ENCODE results near the gene RAP1GDS1.
"Not testable (repeated sequence)": the region's sequence is repeated elsewhere in the genome, so short reads cannot be mapped to it uniquely, and the experiment has no call there.

Gene RAP1GDS1

DNA sequence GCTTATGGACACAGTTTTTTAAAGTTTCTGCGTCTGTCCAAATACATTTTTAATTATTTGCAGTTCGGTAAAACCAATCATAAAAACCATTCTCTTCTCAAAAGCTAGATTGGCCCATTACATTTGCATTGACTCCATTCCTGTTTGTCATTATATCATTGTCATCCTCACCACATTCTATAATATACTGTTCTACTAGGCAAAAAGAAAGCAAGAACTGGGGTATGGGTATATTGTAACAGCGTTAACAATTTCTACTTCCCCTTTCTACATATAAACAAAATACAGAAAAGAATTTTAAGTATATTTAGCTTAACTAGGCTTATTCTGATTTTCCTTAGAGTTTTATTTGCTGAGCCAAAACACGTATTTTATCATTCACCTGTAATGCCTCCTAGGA is 91.8 kb downstream of the RAP1GDS1 start:
- DNase-seq (ENCODE audit: low read depth), result no peak

DNA sequence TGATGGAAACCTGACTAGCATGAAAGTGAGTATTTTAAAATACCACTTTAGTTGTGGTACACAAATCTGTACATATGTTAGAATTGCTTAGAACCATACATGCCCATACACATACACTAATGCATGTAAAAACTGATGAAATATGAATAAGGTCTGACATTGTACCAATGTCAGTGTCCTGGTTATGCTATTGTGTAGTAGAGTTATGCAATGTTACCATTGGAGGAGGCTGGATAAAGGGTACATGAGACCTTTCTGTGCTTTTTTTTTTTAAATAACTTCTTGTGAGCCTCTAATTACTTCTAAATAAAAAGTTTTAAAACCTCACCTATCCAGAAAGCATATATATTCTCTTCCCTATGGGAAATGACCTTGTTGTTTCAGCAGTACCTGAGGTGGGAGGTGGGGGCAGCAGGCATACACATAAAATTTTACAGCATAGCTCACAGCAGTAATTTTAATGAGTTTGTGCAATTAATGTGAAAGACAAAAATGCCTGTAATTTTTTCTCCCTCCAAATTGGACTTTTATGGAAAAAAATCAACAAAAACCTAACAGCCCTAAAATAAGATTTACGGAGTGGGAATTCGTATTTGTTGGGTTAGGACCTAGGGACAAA is 97.6 kb downstream of the RAP1GDS1 start:
- DNase-seq (ENCODE audit: low read depth), result no peak

- no peak for DNase-seq (ENCODE audit: low read depth)
Measured at GRCh38 chr4:98359646-98360045, 98.5 kb downstream of the RAP1GDS1 start.

GRCh38 chr4:98363431-98363830 is 102.2 kb downstream of the RAP1GDS1 start:
- no peak for DNase-seq (ENCODE audit: low read depth)

DNA sequence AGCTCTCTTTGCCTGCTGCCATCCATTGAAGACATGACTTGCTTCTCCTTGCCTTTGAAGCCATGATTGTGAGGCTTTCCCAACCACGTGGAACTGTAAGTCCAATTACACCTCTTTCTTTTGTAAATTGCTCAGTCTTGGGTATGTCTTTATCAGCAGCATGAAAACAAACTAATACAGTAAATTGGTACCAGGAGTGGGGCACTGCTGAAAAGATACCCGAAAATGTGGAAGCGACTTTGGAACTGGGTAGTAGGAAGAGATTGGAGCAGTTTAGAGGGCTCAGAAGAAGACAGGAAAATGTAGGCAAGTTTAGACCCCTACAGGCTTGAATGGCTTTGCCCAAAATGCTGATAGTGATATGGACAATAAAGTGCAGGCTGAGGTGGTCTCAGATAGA is 105.1 kb downstream of the RAP1GDS1 start:
- not testable (repeated sequence) for DNase-seq (ENCODE audit: low read depth)

GRCh38 chr4:98368000-98368399 is 106.8 kb downstream of the RAP1GDS1 start:
- DNase-seq (ENCODE audit: low read depth), result not testable (repeated sequence)

DNA sequence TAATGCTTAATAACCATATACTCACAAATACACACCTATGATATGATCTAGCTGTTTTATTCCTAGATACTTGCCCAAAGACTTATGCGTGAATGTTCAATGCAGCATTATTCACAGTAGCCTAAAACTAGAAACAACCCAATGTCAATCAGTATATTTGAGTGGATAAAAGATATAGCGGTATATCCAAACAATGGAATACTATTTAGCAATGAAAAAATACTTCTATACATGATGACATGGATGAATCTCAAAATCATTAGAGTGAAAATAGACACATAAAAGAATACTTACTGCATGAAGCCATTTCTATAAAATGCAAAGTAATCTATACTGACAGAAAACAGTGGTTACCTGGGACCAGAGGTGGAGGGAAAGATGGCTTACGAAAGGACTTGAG is 108.1 kb downstream of the RAP1GDS1 start:
- no peak for DNase-seq (ENCODE audit: low read depth)

GRCh38 chr4:98374643-98375042 is 113.5 kb downstream of the RAP1GDS1 start:
- no peak for DNase-seq (ENCODE audit: low read depth)

DNA sequence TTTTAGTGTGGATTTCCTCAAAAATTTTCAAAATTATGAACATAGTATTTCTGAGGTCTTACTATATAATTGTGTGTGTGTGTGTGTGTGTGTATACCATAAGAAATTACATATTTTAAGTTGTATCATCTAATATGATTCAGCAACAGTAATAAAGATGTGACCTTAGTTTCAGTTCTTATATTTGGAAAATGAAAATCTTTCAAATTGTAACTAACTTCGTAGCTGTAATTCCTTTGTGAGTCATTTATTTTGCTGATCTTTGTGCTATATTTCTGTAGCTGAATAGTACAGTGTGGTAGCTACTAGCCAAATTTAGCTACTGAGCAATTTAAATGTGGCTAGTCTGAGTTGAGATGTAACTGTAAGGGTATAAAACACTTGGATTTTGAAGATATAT is 116.4 kb downstream of the RAP1GDS1 start:
- DNase-seq (ENCODE audit: low read depth), result no peak

DNA sequence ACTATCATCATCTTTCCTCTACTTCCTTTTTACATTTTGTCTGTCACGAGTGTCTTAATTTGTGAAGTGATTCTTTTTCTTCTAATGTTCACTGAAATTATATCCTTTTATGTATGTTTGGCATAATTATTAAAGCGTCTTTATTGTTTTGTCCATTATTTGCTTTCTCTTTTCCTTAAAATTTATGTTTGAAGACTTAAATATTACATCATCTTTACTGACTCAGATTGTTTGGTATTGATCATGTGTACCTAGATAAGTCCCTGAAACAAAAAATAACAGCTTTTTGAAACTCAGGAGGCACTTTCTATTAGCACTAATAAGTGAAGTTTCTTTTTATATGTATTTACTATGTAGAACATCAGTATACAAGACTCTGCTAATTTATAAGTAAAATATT is 120.1 kb downstream of the RAP1GDS1 start:
- DNase-seq (ENCODE audit: low read depth), result no peak

- DNase-seq (ENCODE audit: low read depth), result no peak
Measured at GRCh38 chr4:98383431-98384106, 122.4 kb downstream of the RAP1GDS1 start.

DNA sequence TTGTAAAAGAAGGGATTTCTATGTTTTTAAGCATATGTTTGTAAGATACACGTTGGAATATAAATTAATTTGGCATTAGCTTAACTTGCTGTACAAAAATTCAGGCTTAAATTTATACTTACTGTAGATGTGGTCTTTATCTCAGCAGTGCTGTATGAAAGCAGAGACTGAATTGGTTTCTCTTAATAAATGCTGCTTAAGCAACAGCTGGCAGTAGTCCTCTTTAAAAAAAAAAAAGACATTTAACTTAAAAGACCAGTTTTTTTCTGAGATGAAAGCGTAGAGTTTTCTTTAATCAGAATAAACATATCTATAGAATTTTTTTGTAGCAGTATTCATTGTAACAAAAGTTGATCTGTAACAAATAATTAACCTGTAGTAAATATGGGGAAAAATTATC is 124.6 kb downstream of the RAP1GDS1 start:
- no peak for DNase-seq (ENCODE audit: low read depth)

DNA sequence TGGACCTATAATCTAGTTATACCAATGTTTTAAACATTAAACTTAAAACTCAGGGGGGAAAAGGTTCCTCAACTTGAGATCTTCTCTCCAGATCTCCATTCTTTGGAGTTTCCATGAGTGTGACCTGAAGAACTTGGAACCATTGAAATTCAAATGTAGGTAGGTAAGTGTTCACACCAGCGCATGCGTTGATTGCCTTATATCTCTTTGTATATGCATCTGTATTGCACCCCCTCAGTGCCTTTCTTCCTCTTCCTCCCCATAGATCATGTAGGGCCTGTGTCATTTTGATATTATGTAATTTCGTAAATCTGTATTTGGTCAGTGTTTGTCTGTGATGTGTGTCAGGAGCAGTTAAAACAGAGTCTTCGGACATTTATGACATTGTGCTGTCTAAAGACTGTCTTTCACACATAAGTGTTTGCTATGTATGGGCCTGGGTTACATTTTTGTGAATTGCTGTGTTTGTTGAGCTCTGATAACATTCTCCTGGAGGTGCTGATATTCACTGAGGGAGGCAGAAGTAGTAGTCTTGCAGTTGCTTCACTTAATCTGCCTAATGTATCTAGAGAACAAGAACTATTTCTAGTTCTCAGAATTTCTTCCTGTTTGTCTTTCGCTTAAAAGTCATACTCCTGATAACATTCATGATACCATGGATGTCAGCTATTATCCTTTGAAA is 126.3 kb downstream of the RAP1GDS1 start:
- no peak for DNase-seq (ENCODE audit: low read depth)

GRCh38 chr4:98394134-98394533 is 132.9 kb downstream of the RAP1GDS1 start:
- no peak for DNase-seq (ENCODE audit: low read depth)

GRCh38 chr4:98399915-98400314 is 138.7 kb downstream of the RAP1GDS1 start:
- DNase-seq (ENCODE audit: low read depth), result no peak

- DNase-seq (ENCODE audit: low read depth), result no peak
Measured at GRCh38 chr4:98406819-98407218, 145.6 kb downstream of the RAP1GDS1 start.

DNA sequence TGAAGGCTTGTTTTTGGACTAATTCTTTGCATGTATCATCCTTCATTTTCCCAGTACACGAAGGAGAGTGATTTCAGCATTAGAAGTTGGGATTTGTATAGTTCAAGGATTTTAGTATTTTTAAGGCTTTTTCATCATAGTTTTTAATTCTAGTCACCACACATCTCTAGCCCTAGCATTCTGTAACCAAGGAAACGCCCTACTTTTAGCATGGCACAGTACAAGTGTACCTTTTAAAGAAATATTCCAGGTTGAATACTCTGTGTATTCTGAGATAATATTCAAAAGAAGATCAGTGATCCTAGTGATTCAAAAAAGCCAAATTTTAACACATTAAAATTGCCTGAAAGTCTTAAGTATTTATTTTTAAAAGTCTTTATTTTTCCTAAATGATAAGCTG is 150.5 kb downstream of the RAP1GDS1 start:
- DNase-seq (ENCODE audit: low read depth), result no peak

DNA sequence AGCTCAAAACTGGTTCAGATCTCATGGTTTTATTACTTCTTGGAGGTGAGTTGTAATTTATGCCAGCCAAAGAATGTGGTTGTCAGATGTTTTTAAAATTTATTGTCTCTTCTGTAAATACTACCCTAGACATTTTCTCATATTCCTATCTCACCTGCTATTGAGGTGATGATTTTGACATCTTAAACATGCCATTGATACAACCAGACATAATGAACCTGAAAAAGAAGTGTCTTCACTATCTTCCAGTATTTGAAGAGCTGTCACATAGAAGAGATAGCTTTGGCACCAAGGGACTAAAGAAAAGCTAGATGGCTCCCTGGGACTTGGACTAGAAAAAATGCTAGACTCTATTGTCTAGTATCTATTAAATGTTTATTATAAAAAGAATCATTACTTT is 155.7 kb downstream of the RAP1GDS1 start:
- no peak for DNase-seq (ENCODE audit: low read depth)

DNA sequence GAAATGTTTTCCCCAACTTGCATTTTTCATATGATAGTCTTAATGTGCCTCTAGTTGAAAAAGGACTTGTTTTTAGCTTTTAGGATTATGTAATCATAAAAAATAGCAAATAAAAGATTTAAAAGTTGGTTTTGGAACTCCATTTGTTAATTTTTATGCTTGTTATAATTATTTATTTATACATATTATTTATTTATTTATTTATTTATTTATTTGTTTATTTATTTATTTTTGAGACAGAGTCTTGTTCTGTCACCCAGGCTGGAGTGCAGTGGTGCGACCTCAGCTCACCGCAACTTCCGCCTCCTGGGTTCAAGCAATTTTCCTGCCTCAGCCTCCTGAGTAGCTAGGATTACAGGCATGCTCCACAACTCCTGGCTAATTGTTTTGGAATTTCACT is 159.0 kb downstream of the RAP1GDS1 start:
- DNase-seq (ENCODE audit: low read depth), result not testable (repeated sequence)

DNA sequence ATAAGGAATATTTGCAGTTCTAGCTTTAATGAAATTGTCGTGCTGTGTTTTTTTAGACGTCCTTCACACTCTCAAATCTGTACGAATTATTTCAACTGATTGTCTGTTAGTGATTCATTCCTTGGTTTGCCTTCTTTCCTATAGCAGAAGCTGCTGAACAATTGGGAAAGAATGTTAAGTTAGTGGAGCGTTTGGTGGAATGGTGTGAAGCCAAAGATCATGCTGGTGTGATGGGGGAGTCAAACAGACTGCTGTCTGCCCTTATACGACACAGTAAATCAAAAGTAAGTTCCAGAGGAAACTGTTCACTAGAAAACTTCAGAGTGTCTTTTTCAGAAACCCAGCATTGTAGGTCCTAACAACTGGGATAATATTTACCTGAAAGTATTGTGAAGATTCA is 159.9 kb downstream of the RAP1GDS1 start:
- DNase-seq (ENCODE audit: low read depth), result no peak

DNA sequence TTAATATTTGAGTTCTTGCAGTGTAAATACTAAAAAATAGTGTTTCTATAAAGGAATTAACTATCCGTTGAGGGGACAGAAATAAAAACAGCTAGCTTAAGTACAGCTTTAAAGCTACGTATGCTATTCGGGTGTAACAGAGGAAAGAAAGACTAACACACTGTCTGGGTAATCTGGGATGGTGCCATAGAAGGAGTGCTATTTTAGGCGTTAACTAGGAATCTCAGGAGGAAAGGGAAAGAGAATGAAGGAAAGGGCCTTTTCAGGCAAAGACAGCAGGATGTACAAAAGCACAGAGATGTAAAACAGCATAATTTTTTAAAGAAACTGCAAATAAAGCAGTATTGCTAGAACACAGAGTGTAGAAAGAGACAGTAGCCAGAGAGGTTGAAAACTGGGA is 161.8 kb downstream of the RAP1GDS1 start:
- no peak for DNase-seq (ENCODE audit: low read depth)

DNA sequence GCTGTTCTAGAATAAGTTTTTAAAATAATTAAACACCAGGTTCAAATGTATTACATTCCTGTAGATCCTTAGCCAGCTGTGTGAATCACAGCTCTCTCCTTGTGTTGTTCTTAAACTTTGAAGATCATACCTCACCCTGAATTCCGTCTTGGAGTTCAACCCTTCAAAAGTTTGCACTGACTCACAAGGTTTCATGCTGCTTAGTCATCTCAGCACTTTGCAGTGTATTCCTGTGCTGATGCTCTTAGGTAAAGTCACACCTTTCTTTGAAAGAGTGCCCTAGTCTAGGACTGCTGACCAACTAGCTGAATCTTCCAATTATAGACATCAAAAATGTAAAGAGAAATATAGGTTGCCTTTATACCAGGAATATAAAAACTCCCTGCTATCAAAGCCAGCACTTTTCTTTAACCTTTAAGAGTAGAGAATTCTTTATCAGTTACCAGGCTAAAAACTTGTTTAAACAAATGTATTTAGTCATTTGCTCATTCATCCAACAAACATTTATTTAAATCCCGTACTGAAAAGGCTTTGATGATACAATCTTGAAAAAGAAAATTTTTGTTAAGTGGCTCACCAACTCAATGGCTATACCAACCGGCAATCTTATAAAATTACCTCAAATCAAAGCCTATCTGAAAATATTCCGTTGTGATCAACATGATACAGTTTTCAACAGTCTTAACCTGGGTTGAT is 169.7 kb downstream of the RAP1GDS1 start:
- no peak for DNase-seq (ENCODE audit: low read depth)

DNA sequence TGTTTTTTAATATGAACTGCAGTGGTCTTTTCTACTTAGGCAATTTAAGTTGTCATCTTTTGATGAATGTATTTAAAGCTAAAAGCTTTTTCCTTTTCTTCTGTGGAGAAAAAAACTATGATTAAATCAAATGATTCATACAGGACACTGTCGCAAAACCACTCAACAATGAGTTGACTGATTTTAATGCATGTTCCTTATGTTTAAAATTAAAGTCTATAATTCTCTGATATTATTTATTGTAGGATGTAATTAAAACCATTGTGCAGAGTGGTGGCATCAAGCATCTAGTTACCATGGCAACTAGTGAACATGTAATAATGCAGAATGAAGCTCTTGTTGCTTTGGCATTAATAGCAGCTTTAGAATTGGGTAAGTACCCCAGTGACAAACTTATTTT is 172.5 kb downstream of the RAP1GDS1 start:
- no peak for DNase-seq (ENCODE audit: low read depth)
